Fibroblast of lung (primary cell): ENCODE results near the gene GON4L. TPM values are rescaled to one million over a fixed set of nuclear protein-coding genes. Genes with fewer than 3 reads are reported as not detected.

ENCODE experiments used
- DNase-seq, 2 donors: peaks; one replicate each; pipeline versions ENCODE4 v3.0.0 to v3.0.0-alpha.2; 2010; ENCODE audit warnings: low read depth in 2 of 2
- H2AFZ ChIP-seq: 2 replicates; pipeline ENCODE4 v1.5.1; 2012; ENCODE audit warnings: low read length, control low read depth, inconsistent platforms
- H3K27ac ChIP-seq: 2 replicates; pipeline ENCODE4 v1.5.1; 2011; ENCODE audit warnings: low read length, control low read depth; ENCODE audit not compliant: insufficient read depth
- H3K27me3 ChIP-seq: 2 replicates; pipeline ENCODE4 v1.5.1; 2011; ENCODE audit warnings: mild to moderate bottlenecking, low read length; ENCODE audit not compliant: control insufficient read depth, insufficient read depth
- H3K36me3 ChIP-seq: 2 replicates; pipeline ENCODE4 v1.5.1; 2011; ENCODE audit warnings: low read length; ENCODE audit not compliant: control insufficient read depth, insufficient read depth
- H3K4me1 ChIP-seq: 2 replicates; pipeline ENCODE4 v1.5.1; 2011; ENCODE audit warnings: low read length; ENCODE audit not compliant: control insufficient read depth, insufficient read depth; ENCODE audit errors: extremely low read depth
- H3K4me2 ChIP-seq: 2 replicates; pipeline ENCODE4 v1.5.1; 2011; ENCODE audit warnings: low read length, control low read depth; ENCODE audit not compliant: insufficient read depth; ENCODE audit errors: extremely low read depth
- H3K4me3 ChIP-seq, 4 experiments: fragments of 200-600 bp in 1 of 4; sonication (generic) in 1 of 4; replicated peaks in 1 of 4; 2 replicates each; pipeline ENCODE4 v1.5.1; 2011 to 2016; ENCODE audit warnings: low read length in 4 of 4, low read depth in 3 of 4, mild to moderate bottlenecking in 3 of 4, control low read depth in 2 of 4, inconsistent platforms in 1 of 4, mixed read lengths in 1 of 4; ENCODE audit not compliant: insufficient read depth in 1 of 4; ENCODE audit errors: control extremely low read depth in 1 of 4
- H3K79me2 ChIP-seq: 2 replicates; pipeline ENCODE4 v1.5.1; 2012; ENCODE audit warnings: mild to moderate bottlenecking, low read length, inconsistent platforms; ENCODE audit not compliant: control insufficient read depth, insufficient read depth
- H3K9ac ChIP-seq: 2 replicates; pipeline ENCODE4 v1.5.1; 2011; ENCODE audit warnings: mild to moderate bottlenecking, low read length, control low read depth; ENCODE audit not compliant: insufficient read depth
- H3K9me3 ChIP-seq: 2 replicates; pipeline ENCODE4 v1.5.1; 2012; ENCODE audit warnings: low read depth, low read length; ENCODE audit not compliant: control insufficient read depth, insufficient read depth
- H4K20me1 ChIP-seq: 2 replicates; pipeline ENCODE4 v1.5.1; 2011; ENCODE audit warnings: low read length; ENCODE audit not compliant: control insufficient read depth, insufficient read depth; ENCODE audit errors: extremely low read depth
- EZH2 ChIP-seq: IDR thresholded peaks from 2 replicates; pipeline ENCODE4 v1.5.1; 2012; ENCODE audit warnings: low read length, control low read depth, mild to moderate bottlenecking; ENCODE audit errors: missing control alignments
- polyA plus RNA-seq, 2 donors: library from polyadenylated mRNA; depleted of rRNA in 1 of 2; stranded (reverse) in 1 of 2; unstranded in 1 of 2; fragments of >200 nt; gene quantifications; 2 replicates each; pipeline ENCODE4 v1.2.1, GENCODE V29; 2011 to 2012; ENCODE audit warnings: missing spikeins in 1 of 2
- total RNA-seq: library from RNA; depleted of rRNA; stranded (reverse); fragments of >200 nt; gene quantifications from 2 replicates; pipeline ENCODE4 v1.2.1, GENCODE V29; 2014
- TF ChIP-seq, protein P1 (sequence below), 2 donors: IDR thresholded peaks in 1 of 2; conservative IDR thresholded peaks in 1 of 2; 1 replicate in 1 of 2; 2 replicates in 1 of 2; pipeline ENCODE4 v1.5.1; 2011 to 2012; ENCODE audit warnings: low read length in 2 of 2, control low read depth in 1 of 2, inconsistent platforms in 1 of 2, low read depth in 1 of 2, mild to moderate bottlenecking in 1 of 2

The GON4L gene
- total and polyA plus RNA-seq, 2 donors (not counting 1 experiment from before 2014, with no cell fraction given) = 20.2 to 30.9 TPM

GRCh38 chr1:155744711-155745283, 112.2 kb downstream of the GON4L start:
- peak overlapping the region; percentile 69 for H3K27ac ChIP-seq

DNA sequence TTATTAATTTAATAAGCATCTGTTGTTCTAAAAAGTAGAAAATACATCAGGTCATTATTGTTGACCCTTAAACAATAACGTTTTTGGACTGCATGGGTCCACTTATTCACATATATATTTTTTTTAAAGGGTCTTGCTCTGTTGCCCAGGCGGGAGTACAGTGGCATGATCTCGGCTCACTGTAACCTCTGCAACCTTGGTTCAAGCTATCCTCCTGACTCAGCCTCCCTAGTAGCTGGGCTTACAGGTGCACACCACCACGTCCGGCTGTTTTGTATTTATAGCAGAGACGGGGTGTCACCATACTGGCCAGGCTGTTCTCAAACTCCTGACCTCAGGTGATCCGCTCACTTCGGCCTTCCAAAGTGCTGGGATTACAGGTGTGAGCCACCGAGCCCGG, 115.1 kb downstream of the GON4L start:
- Histone ChIP-seq H3K9ac (no peak overlapping the region), H2AFZ (no peak overlapping the region), H3K9me3 (no peaks in the 10 kb centered on the region), H4K20me1 (no peaks in the 10 kb centered on the region), H3K36me3 (no peaks in the 10 kb centered on the region), H3K4me2 (no peak overlapping the region), H3K79me2 (no peaks in the 10 kb centered on the region), H3K27me3 (no peaks in the 10 kb centered on the region), H3K27ac (no peak overlapping the region), H3K4me1 (no peaks in the 10 kb centered on the region), H3K4me3 (no peak overlapping the region)
- TF ChIP-seq, protein P1, sequence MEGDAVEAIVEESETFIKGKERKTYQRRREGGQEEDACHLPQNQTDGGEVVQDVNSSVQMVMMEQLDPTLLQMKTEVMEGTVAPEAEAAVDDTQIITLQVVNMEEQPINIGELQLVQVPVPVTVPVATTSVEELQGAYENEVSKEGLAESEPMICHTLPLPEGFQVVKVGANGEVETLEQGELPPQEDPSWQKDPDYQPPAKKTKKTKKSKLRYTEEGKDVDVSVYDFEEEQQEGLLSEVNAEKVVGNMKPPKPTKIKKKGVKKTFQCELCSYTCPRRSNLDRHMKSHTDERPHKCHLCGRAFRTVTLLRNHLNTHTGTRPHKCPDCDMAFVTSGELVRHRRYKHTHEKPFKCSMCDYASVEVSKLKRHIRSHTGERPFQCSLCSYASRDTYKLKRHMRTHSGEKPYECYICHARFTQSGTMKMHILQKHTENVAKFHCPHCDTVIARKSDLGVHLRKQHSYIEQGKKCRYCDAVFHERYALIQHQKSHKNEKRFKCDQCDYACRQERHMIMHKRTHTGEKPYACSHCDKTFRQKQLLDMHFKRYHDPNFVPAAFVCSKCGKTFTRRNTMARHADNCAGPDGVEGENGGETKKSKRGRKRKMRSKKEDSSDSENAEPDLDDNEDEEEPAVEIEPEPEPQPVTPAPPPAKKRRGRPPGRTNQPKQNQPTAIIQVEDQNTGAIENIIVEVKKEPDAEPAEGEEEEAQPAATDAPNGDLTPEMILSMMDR (conservative IDR thresholded peaks at IDR 0.05 in 1 of 2, IDR thresholded peaks at IDR 0.05 in 1 of 2; ENCODE audit: low read depth in 1 of 2, low read length in 2 of 2) = no peak
- no peak for TF ChIP-seq EZH2
- no peak for DNase-seq

More at GRCh38 chr1:155744711-155745283, 112.2 kb downstream of the GON4L start:
- H3K9me3 ChIP-seq = no peaks in the 10 kb centered on the region
- no peaks in the 10 kb centered on the region for H3K79me2 ChIP-seq
- peak overlapping the region; percentile 90 for H2AFZ ChIP-seq
- H3K27me3 ChIP-seq = no peaks in the 10 kb centered on the region
- TF ChIP-seq, protein P1 (conservative IDR thresholded peaks at IDR 0.05 in 1 of 2, IDR thresholded peaks at IDR 0.05 in 1 of 2; ENCODE audit: low read depth in 1 of 2, low read length in 2 of 2) = no peak
- TF ChIP-seq EZH2 = no peak
- DNase-seq = no peak
- peak overlapping the region; percentile 68 to 92 (median 76) for H3K4me3 ChIP-seq
- peak overlapping the region; percentile 67 for H3K4me2 ChIP-seq
- H3K9ac ChIP-seq = peak overlapping the region; percentile 64
- no peaks in the 10 kb centered on the region for H4K20me1 ChIP-seq
- no peaks in the 10 kb centered on the region for H3K36me3 ChIP-seq
- peaks cover 4% of the 10 kb centered on the region for H3K4me1 ChIP-seq

- Histone ChIP-seq H3K4me1 (no peaks in the 10 kb centered on the region), H3K27ac (no peak overlapping the region), H2AFZ (no peak overlapping the region), H3K36me3 (no peaks in the 10 kb centered on the region), H4K20me1 (no peaks in the 10 kb centered on the region), H3K79me2 (no peaks in the 10 kb centered on the region), H3K27me3 (no peaks in the 10 kb centered on the region), H3K9me3 (no peaks in the 10 kb centered on the region), H3K4me3 (no peak overlapping the region), H3K4me2 (no peak overlapping the region), H3K9ac (no peak overlapping the region)
- TF ChIP-seq, protein P1 (conservative IDR thresholded peaks at IDR 0.05 in 1 of 2, IDR thresholded peaks at IDR 0.05 in 1 of 2; ENCODE audit: low read depth in 1 of 2, low read length in 2 of 2) = no peak
- no peak for TF ChIP-seq EZH2
- DNase-seq = no peak
Measured at GRCh38 chr1:155740995-155741394, 116.0 kb downstream of the GON4L start.
